Brain pericyte (primary cell): ENCODE results near the gene IQCH.

Experiments used
- DNase-seq: peaks from one replicate; pipeline ENCODE4 v3.0.0-alpha.2; 2012; ENCODE audit warnings: low read depth, low spot score

IQCH gene

GRCh38 chr15:67524235-67524634, 269.6 kb downstream of the IQCH start:
- no peak for DNase-seq

- no peak for DNase-seq
Observed at GRCh38 chr15:67528513-67528912, 273.9 kb downstream of the IQCH start.

GRCh38 chr15:67531379-67531914, 276.9 kb downstream of the IQCH start:
- DNase-seq: no peak

- no peak for DNase-seq
Observed at GRCh38 chr15:67533873-67534272, 279.3 kb downstream of the IQCH start.

- no peak for DNase-seq
Observed at GRCh38 chr15:67534360-67534759, 279.8 kb downstream of the IQCH start.

GRCh38 chr15:67537771-67538170, 283.2 kb downstream of the IQCH start:
- no peak for DNase-seq

- DNase-seq: no peak
Observed at GRCh38 chr15:67542420-67543347, 288.1 kb downstream of the IQCH start, which contains the start of gene MAP2K5. MAP2K5 (plus strand) TSS chr15:67542703; CDS start chr15:67543336, 633 bp downstream.

- no peak for DNase-seq
Observed at GRCh38 chr15:67543348-67543718, 288.7 kb downstream of the IQCH start.

- DNase-seq: no peak
Observed at GRCh38 chr15:67544475-67544874, 289.9 kb downstream of the IQCH start.

- no peak for DNase-seq
Observed at GRCh38 chr15:67545864-67546263, 291.3 kb downstream of the IQCH start.

- no peak for DNase-seq
Observed at GRCh38 chr15:67547064-67547463, 292.5 kb downstream of the IQCH start.

GRCh38 chr15:67547836-67548235, 293.2 kb downstream of the IQCH start:
- DNase-seq: no peak

- no peak for DNase-seq
Observed at GRCh38 chr15:67548236-67548852, 293.8 kb downstream of the IQCH start.

GRCh38 chr15:67548862-67549651, 294.5 kb downstream of the IQCH start:
- DNase-seq: no peak

- DNase-seq: no peak
Observed at GRCh38 chr15:67549736-67550135, 295.1 kb downstream of the IQCH start.

GRCh38 chr15:67550522-67550921, 295.9 kb downstream of the IQCH start:
- DNase-seq: no peak

GRCh38 chr15:67551207-67551743, 296.7 kb downstream of the IQCH start:
- DNase-seq: no peak
